GM10266 (cell line): ENCODE measurements around the gene TRAPPC6A.

Source experiments
- DNase-seq: peaks from one replicate; pipeline ENCODE4 v3.0.0; 2012; ENCODE audit errors: extremely low spot score
- TF ChIP-seq, protein P1 (sequence below): IDR thresholded peaks from 2 replicates; pipeline ENCODE4 v1.5.1; 2012; ENCODE audit warnings: mild to moderate bottlenecking, low read depth; ENCODE audit not compliant: control insufficient read depth, insufficient read depth; ENCODE audit errors: missing control alignments

TRAPPC6A gene

DNA sequence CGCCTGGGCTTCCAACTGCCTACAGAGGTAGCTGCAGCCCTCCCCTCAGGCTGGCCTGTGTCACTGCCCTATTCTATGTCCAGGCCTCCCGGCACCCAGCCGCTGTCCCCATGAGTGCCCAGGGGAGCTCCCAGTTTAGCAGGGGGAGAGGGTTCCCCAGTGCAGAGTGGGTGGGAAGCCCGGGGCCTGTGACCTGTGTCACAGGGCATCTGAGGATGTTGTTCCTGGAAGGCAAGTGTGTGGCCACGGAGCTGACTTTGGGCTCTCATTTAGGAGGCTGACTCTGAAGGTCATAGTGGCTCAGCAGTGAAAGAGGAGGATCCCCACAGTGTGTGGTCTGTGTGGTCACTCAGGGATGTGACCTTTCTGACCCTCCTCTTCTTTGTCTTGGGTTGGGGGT, 59.9 kb downstream of the TRAPPC6A start:
- TF ChIP-seq, protein P1, sequence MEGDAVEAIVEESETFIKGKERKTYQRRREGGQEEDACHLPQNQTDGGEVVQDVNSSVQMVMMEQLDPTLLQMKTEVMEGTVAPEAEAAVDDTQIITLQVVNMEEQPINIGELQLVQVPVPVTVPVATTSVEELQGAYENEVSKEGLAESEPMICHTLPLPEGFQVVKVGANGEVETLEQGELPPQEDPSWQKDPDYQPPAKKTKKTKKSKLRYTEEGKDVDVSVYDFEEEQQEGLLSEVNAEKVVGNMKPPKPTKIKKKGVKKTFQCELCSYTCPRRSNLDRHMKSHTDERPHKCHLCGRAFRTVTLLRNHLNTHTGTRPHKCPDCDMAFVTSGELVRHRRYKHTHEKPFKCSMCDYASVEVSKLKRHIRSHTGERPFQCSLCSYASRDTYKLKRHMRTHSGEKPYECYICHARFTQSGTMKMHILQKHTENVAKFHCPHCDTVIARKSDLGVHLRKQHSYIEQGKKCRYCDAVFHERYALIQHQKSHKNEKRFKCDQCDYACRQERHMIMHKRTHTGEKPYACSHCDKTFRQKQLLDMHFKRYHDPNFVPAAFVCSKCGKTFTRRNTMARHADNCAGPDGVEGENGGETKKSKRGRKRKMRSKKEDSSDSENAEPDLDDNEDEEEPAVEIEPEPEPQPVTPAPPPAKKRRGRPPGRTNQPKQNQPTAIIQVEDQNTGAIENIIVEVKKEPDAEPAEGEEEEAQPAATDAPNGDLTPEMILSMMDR: no peak

DNA sequence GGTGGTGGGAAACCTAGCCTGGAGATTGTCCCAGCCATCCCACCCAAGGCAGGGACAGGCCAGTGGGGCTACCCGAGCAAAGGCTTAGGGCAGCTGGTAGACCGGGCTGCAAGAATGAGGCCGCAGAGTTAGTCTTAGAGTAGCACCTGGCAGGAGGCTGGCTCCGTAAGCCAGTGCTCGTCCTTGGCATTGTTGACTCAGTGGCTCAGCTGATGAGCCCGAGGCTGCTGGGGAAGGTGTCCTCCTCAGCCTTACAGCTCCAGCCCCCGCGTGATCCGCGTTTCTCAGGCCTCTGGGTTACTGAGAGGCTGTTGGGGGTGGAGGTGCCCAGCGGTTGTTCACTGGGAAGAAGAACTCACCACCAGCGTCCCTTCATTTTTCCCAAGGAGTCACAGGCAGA, 60.4 kb downstream of the TRAPPC6A start:
- DNase-seq: no peak
- TF ChIP-seq, protein P1: no peak

More for the DNA sequence above, 59.9 kb downstream of the TRAPPC6A start:
- no peak for DNase-seq

DNA sequence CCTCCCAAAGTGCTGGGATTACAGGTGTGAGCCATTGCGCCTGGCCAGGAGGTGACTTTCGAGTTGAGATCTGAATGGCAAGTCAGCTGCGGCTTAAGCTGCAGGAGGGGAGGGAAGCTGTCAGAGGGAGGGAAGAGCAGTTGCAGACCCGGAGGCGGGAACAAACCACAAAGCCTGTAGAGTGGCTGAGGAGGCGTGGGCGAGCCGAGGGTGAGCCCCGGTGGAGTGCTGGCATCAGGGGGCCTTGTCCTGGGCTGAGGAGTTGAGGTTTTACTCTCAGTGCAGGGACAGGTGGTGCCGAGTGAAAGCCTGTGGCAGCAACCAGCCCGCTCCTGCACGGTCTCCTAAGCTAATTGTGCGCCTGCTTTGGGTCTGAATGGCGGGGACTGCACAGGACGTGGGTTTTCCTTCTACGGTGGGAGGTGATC, 60.9 kb downstream of the TRAPPC6A start:
- DNase-seq: no peak

DNA sequence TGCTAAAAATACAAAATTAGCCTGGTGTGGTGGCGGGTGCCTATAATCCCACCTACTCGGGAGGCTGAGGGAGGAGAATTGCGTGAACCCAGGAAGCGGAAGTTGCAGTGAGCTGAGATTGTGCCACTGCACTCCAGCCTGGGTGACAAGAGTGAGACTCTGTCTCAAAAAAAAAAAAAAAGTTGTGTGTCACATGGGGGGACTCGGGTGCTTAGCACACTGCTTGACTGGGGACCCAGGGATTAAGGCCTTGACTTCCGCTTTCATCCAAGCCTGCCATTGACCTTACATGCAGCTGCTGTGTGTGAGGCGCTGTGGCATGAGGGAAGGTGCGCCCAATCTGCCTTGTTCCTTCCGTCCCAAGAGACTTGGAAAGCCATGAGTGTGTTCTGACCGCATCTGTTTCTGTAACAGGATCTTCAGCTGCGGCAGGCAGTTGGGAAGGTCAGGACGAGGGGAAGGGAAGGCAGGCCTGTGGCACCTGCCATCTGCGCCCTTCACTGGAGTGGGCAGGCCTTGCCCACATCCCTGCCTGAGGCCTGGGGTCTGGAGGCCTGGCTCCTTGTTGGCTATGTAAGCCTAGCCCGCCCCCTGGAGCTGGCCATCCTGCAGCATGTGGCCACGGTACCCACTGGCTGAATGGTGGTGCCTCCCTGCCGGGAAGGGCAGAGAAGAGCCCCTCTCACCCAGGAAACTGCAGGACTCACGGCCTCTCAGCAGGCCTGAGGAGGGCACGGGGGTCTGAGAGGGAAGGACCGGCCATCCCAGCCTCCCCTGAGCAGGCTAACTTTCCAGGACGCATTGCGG, 62.0 kb downstream of the TRAPPC6A start:
- TF ChIP-seq, protein P1: no peak
- no peak for DNase-seq

More for the DNA sequence above, 60.9 kb downstream of the TRAPPC6A start:
- TF ChIP-seq, protein P1: no peak

DNA sequence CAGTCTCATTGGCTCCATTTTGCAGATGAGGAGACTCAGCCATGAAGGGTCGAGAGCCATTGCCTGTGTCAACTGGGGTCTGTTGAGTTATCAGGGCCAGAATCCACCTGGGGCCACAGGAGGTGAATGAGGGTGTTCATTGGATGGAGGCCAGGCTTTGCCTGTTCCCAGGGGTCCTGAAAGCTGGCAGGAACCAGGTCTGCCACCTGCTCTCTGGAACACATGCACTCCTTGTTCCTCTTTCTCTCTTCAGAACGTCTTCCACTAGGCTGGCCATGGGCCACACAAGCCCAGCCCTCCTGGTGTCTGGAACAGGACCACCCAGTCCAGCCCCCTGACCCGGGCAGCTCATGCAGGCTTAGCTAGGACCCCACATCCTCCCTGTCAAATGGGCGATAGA, 63.9 kb downstream of the TRAPPC6A start:
- DNase-seq: no peak
- TF ChIP-seq, protein P1: no peak

DNA sequence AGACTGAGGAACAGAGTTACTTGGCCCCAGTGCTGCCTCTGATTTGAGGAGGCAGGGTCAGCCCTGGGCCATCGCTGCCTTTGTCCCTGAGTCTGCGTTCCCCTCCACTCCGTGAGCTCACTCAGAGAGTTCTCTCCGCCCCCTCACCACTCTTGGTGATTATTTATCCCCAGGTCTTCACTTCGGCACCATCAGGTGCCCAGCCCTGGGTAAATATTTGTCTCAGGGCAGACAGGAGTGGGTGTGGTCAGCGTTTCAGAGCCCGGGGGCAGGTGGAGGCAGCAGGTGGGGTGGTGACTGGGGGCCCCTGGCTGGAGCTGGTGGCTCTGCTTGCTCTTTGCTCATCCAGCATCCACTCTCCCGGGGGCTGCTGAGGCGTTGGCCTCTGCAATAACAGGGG, 64.4 kb downstream of the TRAPPC6A start:
- DNase-seq: no peak
- TF ChIP-seq, protein P1: no peak
